GM12878 (cell line): Measurements from ENCODE around the gene PNMT. TPM values are rescaled to one million over a fixed set of nuclear protein-coding genes. Genes with fewer than 3 reads are reported as not detected.

Experiments used
- ATAC-seq: fragments of 200-7000 bp; cut with Tn5 transposase; 3 replicates; pipeline ENCODE4 v1.9.1; 2020; ENCODE audit warnings: mild to moderate bottlenecking, moderate library complexity
- BruUV-seq: library from RNA; stranded (reverse); fragments of 400-500 nt; replicated peaks from 2 replicates; lab custom pipeline; 2021; lab: Mats Ljungman, UMichigan
- CTCF ChIA-PET: fragments of 300-600 bp; sonication (Branson Sonifier 250); formaldehyde crosslinking; extraction: SDS; loops from one replicate; lab custom pipeline; 2021; ENCODE audit warnings: inconsistent platforms; lab: Yijun Ruan, JAX
- POLR2A ChIA-PET: fragments of 350-600 bp; formaldehyde crosslinking; extraction: SDS; loops from one replicate; lab custom pipeline; 2021; ENCODE audit warnings: inconsistent platforms; lab: Charles Lee
- RAD21 ChIA-PET: fragments of 300-600 bp; sonication (Branson Sonifier 250); formaldehyde crosslinking; loops from one replicate; lab custom pipeline; 2023; ENCODE audit warnings: antibody characterized with exemption; ENCODE audit not compliant: unreplicated experiment; lab: Charles Lee
- SMC1A ChIA-PET: fragments of 300-600 bp; sonication (Branson Sonifier 250); formaldehyde crosslinking; loops from one replicate; lab custom pipeline; 2023; ENCODE audit not compliant: unreplicated experiment, uncharacterized antibody; lab: Charles Lee
- DNase-seq: peaks from one replicate; pipeline ENCODE4 v3.0.0-alpha.2; 2011; ENCODE audit warnings: low read depth, low spot score
- FAIRE-seq: peaks from 3 replicates; lab custom pipeline; 2011; peaks lifted over from hg19 to GRCh38; lab: Jason Lieb, UNC
- H2AFZ ChIP-seq: 2 replicates; pipeline ENCODE4 v1.6.0; 2011; ENCODE audit warnings: low read depth, low read length, control low read depth; ENCODE audit not compliant: control insufficient read depth
- H3K27ac ChIP-seq: 2 replicates; pipeline ENCODE4 v1.5.1; 2011; ENCODE audit warnings: control low read depth; ENCODE audit not compliant: control insufficient read depth, insufficient read depth
- H3K27me3 ChIP-seq, 2 experiments: replicated peaks in 1 of 2; 2 replicates each; pipeline versions ENCODE4 v1.6.0 to v1.6.1; 2011; ENCODE audit warnings: low read length in 1 of 2; ENCODE audit not compliant: control insufficient read depth in 2 of 2, insufficient read depth in 2 of 2
- H3K36me3 ChIP-seq, 2 experiments: 2 replicates each; pipeline ENCODE4 v1.5.1; 2011; ENCODE audit warnings: low read length in 1 of 2; ENCODE audit not compliant: control insufficient read depth in 2 of 2, insufficient read depth in 2 of 2
- H3K4me1 ChIP-seq: 2 replicates; pipeline ENCODE4 v1.6.1; 2011; ENCODE audit warnings: mild to moderate bottlenecking, low read length, moderate library complexity, mixed read lengths; ENCODE audit not compliant: control insufficient read depth, insufficient read depth
- H3K4me2 ChIP-seq: 2 replicates; pipeline ENCODE4 v1.6.0; 2011; ENCODE audit warnings: control low read depth; ENCODE audit not compliant: control insufficient read depth, insufficient read depth
- H3K4me3 ChIP-seq: fragments of 200-600 bp; sonication (generic); 2 replicates; pipeline ENCODE4 v1.5.1; 2016
- H3K79me2 ChIP-seq: 2 replicates; pipeline ENCODE4 v1.6.0; 2011; ENCODE audit warnings: low read length; ENCODE audit not compliant: control insufficient read depth, insufficient read depth
- H3K9ac ChIP-seq: 2 replicates; pipeline ENCODE4 v1.8.0; 2011; ENCODE audit warnings: low read length, control low read depth, mixed read lengths; ENCODE audit not compliant: control insufficient read depth, insufficient read depth
- H3K9me3 ChIP-seq: replicated peaks from 3 replicates; pipeline ENCODE4 v1.5.1; 2011; ENCODE audit warnings: mild to moderate bottlenecking, low read length; ENCODE audit not compliant: control insufficient read depth, insufficient read depth
- H4K20me1 ChIP-seq: 2 replicates; pipeline ENCODE4 v1.6.0; 2011; ENCODE audit not compliant: control insufficient read depth, insufficient read depth
- CBX3 ChIP-seq: fragments of 200-600 bp; sonication (generic); IDR thresholded peaks from 2 replicates; pipeline ENCODE4 v1.6.1; 2016; ENCODE audit warnings: low read depth, borderline replicate concordance
- CREM ChIP-seq: IDR thresholded peaks from 2 replicates; pipeline ENCODE4 v1.6.1; 2014; ENCODE audit warnings: antibody characterized with exemption, low read depth
- ESRRA ChIP-seq: IDR thresholded peaks from 2 replicates; pipeline ENCODE4 v1.6.1; 2012; ENCODE audit warnings: mild to moderate bottlenecking, low read length, improper control_type of control experiment
- GABPA ChIP-seq: IDR thresholded peaks from 2 replicates; pipeline ENCODE4 v1.6.1; 2014; ENCODE audit warnings: antibody characterized with exemption, low read depth, mild to moderate bottlenecking, inconsistent platforms
- HDAC6 ChIP-seq: fragments of 200-600 bp; sonication (generic); IDR thresholded peaks from one replicate; pipeline ENCODE4 v1.8.0; 2017; ENCODE audit warnings: antibody characterized with exemption; ENCODE audit not compliant: unreplicated experiment
- JUND ChIP-seq: IDR thresholded peaks from 2 replicates; pipeline ENCODE4 v1.6.1; 2012; ENCODE audit warnings: low read depth, mild to moderate bottlenecking, low read length, improper control_type of control experiment, moderate library complexity
- NR2C2 ChIP-seq: IDR thresholded peaks from 2 replicates; pipeline ENCODE4 v1.6.1; 2011; ENCODE audit warnings: borderline replicate concordance, low read depth; ENCODE audit not compliant: control insufficient read depth, insufficient read length
- NRF1 ChIP-seq: conservative IDR thresholded peaks from 2 replicates; pipeline ENCODE4 v1.6.1; 2011; ENCODE audit warnings: mild to moderate bottlenecking, low read depth, low read length, improper control_type of control experiment
- SREBF2 ChIP-seq: IDR thresholded peaks from 2 replicates; pipeline ENCODE4 v1.6.1; 2012; ENCODE audit warnings: mild to moderate bottlenecking, low read length
- ZBED1 ChIP-seq: IDR thresholded peaks from 2 replicates; pipeline ENCODE4 v1.6.1; 2016; ENCODE audit warnings: borderline replicate concordance
- ZNF217 ChIP-seq: fragments of 450-650 bp; IDR thresholded peaks from 2 replicates; pipeline ENCODE4 v1.6.1; 2017; ENCODE audit warnings: antibody characterized with exemption, mild to moderate bottlenecking
- WGBS: methylation state at CpG from one replicate; pipeline ENCODE4 v1.1.6; 2016; ENCODE audit warnings: low lambda C conversion rate; ENCODE audit not compliant: insufficient replicate concordance, insufficient coverage; ENCODE audit errors: missing lambda C conversion rate; 5-methylcytosine and 5-hydroxymethylcytosine counted together
- in situ Hi-C: fragments of 300-500 bp; cut with MboI; formaldehyde crosslinking; loops from 9 replicates; pipeline ENCODE4 v1.14.3; 2018; ENCODE audit warnings: mixed read lengths
- intact Hi-C: fragments of 100-400 bp; cut with micrococcal nuclease; formaldehyde crosslinking; loops from one replicate; pipeline ENCODE4 v1.14.2; 2022; ENCODE audit not compliant: unreplicated experiment
- polyA plus RNA-seq, 11 experiments: library from polyadenylated mRNA; depleted of rRNA in 4 of 11; unstranded in 6 of 11; stranded (reverse) in 5 of 11; fragments of >200 nt; fragmentation: Nextera tagmentation in 4 of 11; fragmentation: Illumina TruSeq in 1 of 11; extraction: Ambion mirVana in 4 of 11; extraction: Trizol in 1 of 11; gene quantifications; 1 replicate in 1 of 11; 2 replicates in 10 of 11; pipeline versions ENCODE4 v1.2.1 to v1.2.3, GENCODE V29; 2011 to 2016; ENCODE audit warnings: inconsistent platforms in 2 of 11, missing spikeins in 2 of 11, low read depth in 1 of 11
- total RNA-seq, 4 experiments: library from RNA; depleted of rRNA in 3 of 4; stranded (reverse); fragments of >200 nt in 3 of 4; fragmentation: Illumina TruSeq in 1 of 4; extraction: Trizol in 1 of 4; gene quantifications; 2 replicates each; pipeline versions ENCODE4 v1.2.1 to v1.2.3, GENCODE V29; 2013 to 2021

PNMT gene
- total and polyA plus RNA-seq, 10 of the 15 experiments (the other 5 are each of a cell fraction or from before 2014, with no cell fraction given), result not detected

- H3K27ac ChIP-seq, result no peak overlapping the region
- in situ Hi-C loops, result no loop called here
- ATAC-seq (no peak), FAIRE-seq (no peak), DNase-seq (no peak)
- H3K79me2 ChIP-seq, result no peaks in the 10 kb centered on the region
- intact Hi-C loops, result no loop called here
- H3K4me1 ChIP-seq, result no peaks in the 10 kb centered on the region
- no peak for TF ChIP-seq CBX3
- TF ChIP-seq SREBF2, result no peak
- TF ChIP-seq ZBED1, result no peak
- no peak for TF ChIP-seq ZNF217
- no peak for TF ChIP-seq ESRRA
- no peak for TF ChIP-seq NR2C2
- no peak for TF ChIP-seq HDAC6
- no peak for TF ChIP-seq CREM
- TF ChIP-seq GABPA, result no peak
- TF ChIP-seq JUND, result no peak
- no peak for TF ChIP-seq NRF1
- no TSS peak for BruUV-seq
- H3K27me3 ChIP-seq, result peaks cover 7 to 8% of the 10 kb centered on the region in 2 experiments
- ChIA-PET CTCF (interaction anchor here (1.3 to 15.5 kb wide), 5 partner anchors 8 to 216 kb away, joined by 3 to 225 read pairs (median 4); no protein-coding TSS in a partner anchor), RAD21 (no interaction called here), POLR2A (no interaction called here), SMC1A (no interaction called here)
- no peak overlapping the region for H3K9ac ChIP-seq
- WGBS, result 59% methylated on average over 12 of the region's 12 CpGs
- no peaks in the 10 kb centered on the region for H3K36me3 ChIP-seq
- H3K9me3 ChIP-seq, result no peaks in the 10 kb centered on the region
- H4K20me1 ChIP-seq, result no peaks in the 10 kb centered on the region
- H3K4me2 ChIP-seq, result no peak overlapping the region
- no peak overlapping the region for H2AFZ ChIP-seq
- no peak overlapping the region for H3K4me3 ChIP-seq
These were observed 38.4 kb upstream of the PNMT start for GRCh38 chr17:39629898-39630297.
